Osteoblast (primary cell): ENCODE data around the gene SLC35E4. TPM values are rescaled to one million over a fixed set of nuclear protein-coding genes. Genes with fewer than 3 reads are reported as not detected.
A peak's percentile ranks its signal among the peaks of the same experiment; 100 is the strongest.

ENCODE experiments used
- DNase-seq: peaks from one replicate; pipeline ENCODE4 v3.0.0; 2011; ENCODE audit warnings: low spot score, mixed read lengths; ENCODE audit not compliant: insufficient read length; ENCODE audit errors: missing footprints
- H2AFZ ChIP-seq: 2 replicates; pipeline ENCODE4 v1.6.0; 2011; ENCODE audit warnings: mild to moderate bottlenecking, low read length
- H3K27ac ChIP-seq: 2 replicates; pipeline ENCODE4 v1.5.1; 2011; ENCODE audit warnings: mild to moderate bottlenecking, low read depth, low read length, moderate library complexity
- H3K27me3 ChIP-seq: 2 replicates; pipeline ENCODE4 v1.6.0; 2012; ENCODE audit warnings: mild to moderate bottlenecking, control low read depth, inconsistent platforms, low read length, moderate library complexity; ENCODE audit not compliant: insufficient read depth
- H3K36me3 ChIP-seq: 2 replicates; pipeline ENCODE4 v1.5.1; 2011; ENCODE audit warnings: mild to moderate bottlenecking, low read length, control low read depth, moderate library complexity; ENCODE audit not compliant: insufficient read depth
- H3K4me1 ChIP-seq: 2 replicates; pipeline ENCODE4 v1.5.1; 2011; ENCODE audit warnings: mild to moderate bottlenecking, low read length, control low read depth, moderate library complexity; ENCODE audit not compliant: insufficient read depth
- H3K4me2 ChIP-seq: 2 replicates; pipeline ENCODE4 v1.6.0; 2011; ENCODE audit warnings: mild to moderate bottlenecking, low read length; ENCODE audit not compliant: insufficient read depth
- H3K4me3 ChIP-seq: fragments of 200-600 bp; sonication (generic); 3 replicates; pipeline ENCODE4 v1.5.1; 2012; ENCODE audit warnings: mild to moderate bottlenecking, low read length, inconsistent platforms; ENCODE audit not compliant: insufficient read depth
- H3K79me2 ChIP-seq: 2 replicates; pipeline ENCODE4 v1.6.0; 2012; ENCODE audit warnings: mild to moderate bottlenecking, low read length, control low read depth, inconsistent platforms; ENCODE audit not compliant: insufficient read depth
- H3K9me3 ChIP-seq: 2 replicates; pipeline ENCODE4 v1.5.1; 2011; ENCODE audit warnings: low read depth, low read length, control low read depth
- H4K20me1 ChIP-seq: 2 replicates; pipeline ENCODE4 v1.6.0; 2012; ENCODE audit warnings: mild to moderate bottlenecking, low read length, control low read depth; ENCODE audit not compliant: insufficient read depth
- total RNA-seq: library from RNA; depleted of rRNA; stranded (reverse); fragments of >200 nt; gene quantifications from 2 replicates; pipeline ENCODE4 v1.2.3, GENCODE V29; 2012
- TF ChIP-seq, protein P1 (sequence below): IDR thresholded peaks from 2 replicates; pipeline ENCODE4 v1.5.1; 2011; ENCODE audit warnings: mild to moderate bottlenecking, low read depth, low read length, moderate library complexity; ENCODE audit errors: extremely low read depth

SLC35E4 gene
- total RNA-seq, 1 donor, result 13.0 TPM

DNA sequence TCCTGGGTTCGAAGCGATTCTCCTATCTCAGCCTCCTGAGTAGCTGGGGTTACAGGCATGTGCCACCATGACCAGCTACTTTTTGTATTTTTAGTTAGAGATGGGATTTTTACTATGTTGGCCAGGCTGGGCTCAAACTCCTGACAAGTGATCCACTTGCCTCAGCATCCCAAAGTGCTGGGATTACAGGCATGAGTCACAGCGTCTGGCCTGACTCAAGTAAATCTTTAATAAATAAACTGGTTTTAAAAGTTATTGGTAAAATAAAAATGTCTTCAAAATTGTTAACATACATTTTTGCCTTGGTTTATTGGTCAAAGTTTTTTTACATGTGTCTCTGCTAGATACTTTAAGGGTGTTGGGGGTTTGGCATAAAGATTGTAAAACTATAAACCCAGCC lies 36.6 kb upstream of the SLC35E4 start:
- TF ChIP-seq, protein P1, sequence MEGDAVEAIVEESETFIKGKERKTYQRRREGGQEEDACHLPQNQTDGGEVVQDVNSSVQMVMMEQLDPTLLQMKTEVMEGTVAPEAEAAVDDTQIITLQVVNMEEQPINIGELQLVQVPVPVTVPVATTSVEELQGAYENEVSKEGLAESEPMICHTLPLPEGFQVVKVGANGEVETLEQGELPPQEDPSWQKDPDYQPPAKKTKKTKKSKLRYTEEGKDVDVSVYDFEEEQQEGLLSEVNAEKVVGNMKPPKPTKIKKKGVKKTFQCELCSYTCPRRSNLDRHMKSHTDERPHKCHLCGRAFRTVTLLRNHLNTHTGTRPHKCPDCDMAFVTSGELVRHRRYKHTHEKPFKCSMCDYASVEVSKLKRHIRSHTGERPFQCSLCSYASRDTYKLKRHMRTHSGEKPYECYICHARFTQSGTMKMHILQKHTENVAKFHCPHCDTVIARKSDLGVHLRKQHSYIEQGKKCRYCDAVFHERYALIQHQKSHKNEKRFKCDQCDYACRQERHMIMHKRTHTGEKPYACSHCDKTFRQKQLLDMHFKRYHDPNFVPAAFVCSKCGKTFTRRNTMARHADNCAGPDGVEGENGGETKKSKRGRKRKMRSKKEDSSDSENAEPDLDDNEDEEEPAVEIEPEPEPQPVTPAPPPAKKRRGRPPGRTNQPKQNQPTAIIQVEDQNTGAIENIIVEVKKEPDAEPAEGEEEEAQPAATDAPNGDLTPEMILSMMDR, result no peak
- H3K4me2 ChIP-seq, result no peak overlapping the region
- DNase-seq, result no peak

DNA sequence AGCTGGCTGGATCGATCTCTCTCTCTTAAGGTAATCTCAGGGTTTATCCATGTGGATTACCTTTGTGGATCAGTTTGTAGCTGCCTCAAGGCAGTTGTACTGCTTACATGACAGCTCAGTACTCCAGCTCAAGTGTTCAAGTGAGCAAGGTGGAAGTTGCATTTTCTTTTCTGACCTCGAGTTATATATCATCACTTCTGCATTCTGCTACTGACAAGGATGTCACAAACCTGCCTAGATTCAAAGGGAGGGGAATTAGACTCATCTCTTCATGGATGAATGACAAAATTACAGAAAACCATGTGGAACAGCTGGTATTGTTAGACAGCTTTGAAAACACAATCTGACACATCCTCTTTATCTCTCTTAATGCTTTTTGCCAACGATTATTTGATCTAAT lies 34.7 kb upstream of the SLC35E4 start:
- Histone ChIP-seq H3K4me1 (peaks cover 6% of the 10 kb centered on the region), H3K79me2 (no peaks in the 10 kb centered on the region), H3K4me2 (no peak overlapping the region), H4K20me1 (no peaks in the 10 kb centered on the region), H3K27ac (no peak overlapping the region), H3K4me3 (no peak overlapping the region), H3K9me3 (no peaks in the 10 kb centered on the region), H3K36me3 (no peaks in the 10 kb centered on the region), H3K27me3 (no peaks in the 10 kb centered on the region), H2AFZ (no peak overlapping the region)
- TF ChIP-seq, protein P1, result no peak
- DNase-seq, result peak; percentile 5

More for the DNA sequence above, 36.6 kb upstream of the SLC35E4 start:
- H3K27me3 ChIP-seq, result peaks cover 5% of the 10 kb centered on the region
- H3K36me3 ChIP-seq, result no peaks in the 10 kb centered on the region
- no peak overlapping the region for H2AFZ ChIP-seq
- no peak overlapping the region for H3K4me3 ChIP-seq
- H3K27ac ChIP-seq, result no peak overlapping the region
- H4K20me1 ChIP-seq, result no peaks in the 10 kb centered on the region
- H3K9me3 ChIP-seq, result no peaks in the 10 kb centered on the region
- H3K4me1 ChIP-seq, result no peaks in the 10 kb centered on the region
- no peaks in the 10 kb centered on the region for H3K79me2 ChIP-seq

DNA sequence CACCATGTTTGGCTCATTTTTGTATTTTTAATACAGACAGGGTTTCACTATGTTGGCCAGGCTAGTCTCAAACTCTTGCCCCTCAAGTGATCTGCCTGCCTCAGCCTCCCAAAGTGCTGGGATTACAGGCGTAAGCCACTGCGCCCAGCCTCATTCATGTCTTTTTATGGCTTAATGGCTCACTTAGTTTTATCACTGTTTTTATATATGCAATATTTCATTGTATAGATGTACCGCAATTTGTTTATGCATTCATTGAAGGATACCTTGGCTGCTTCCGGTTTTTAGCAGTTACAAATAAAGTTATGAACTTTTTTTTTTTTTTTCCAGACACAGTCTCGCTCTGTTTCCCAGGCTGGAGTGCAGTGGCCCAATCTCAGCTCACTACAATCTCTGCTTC lies 34.1 kb upstream of the SLC35E4 start:
- Histone ChIP-seq H3K27ac (no peak overlapping the region), H3K27me3 (no peaks in the 10 kb centered on the region), H2AFZ (no peak overlapping the region), H3K79me2 (no peaks in the 10 kb centered on the region), H3K36me3 (no peaks in the 10 kb centered on the region), H3K4me3 (no peak overlapping the region), H4K20me1 (no peaks in the 10 kb centered on the region), H3K4me2 (no peak overlapping the region), H3K9me3 (no peaks in the 10 kb centered on the region), H3K4me1 (peaks cover 11% of the 10 kb centered on the region)
- DNase-seq, result no peak
- TF ChIP-seq, protein P1, result no peak

DNA sequence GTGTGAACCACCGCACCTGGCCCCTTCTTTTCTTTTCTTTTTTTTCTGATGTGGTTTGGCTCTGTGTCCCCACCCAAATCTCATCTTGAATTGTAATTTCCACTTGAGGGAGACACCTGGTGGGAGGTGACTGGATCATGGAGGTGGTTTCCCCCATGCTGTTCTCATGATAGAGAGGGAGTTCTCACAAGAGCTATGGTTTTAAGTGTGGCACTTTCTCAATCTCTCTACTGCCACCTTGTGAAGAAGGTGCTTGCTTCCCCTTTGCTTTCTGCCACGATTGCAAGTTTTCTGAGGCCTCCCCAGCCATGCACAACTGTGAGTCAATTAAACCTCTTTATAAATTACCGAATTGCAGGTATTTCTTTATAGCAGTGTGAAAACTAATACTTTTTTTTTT lies 33.5 kb upstream of the SLC35E4 start:
- H3K36me3 ChIP-seq, result no peaks in the 10 kb centered on the region
- no peaks in the 10 kb centered on the region for H4K20me1 ChIP-seq
- no peak overlapping the region for H3K27ac ChIP-seq
- H3K27me3 ChIP-seq, result no peaks in the 10 kb centered on the region
- no peak overlapping the region for H2AFZ ChIP-seq
- H3K4me3 ChIP-seq, result no peak overlapping the region
- TF ChIP-seq, protein P1, result peak; percentile 46
- no peaks in the 10 kb centered on the region for H3K9me3 ChIP-seq
- H3K4me2 ChIP-seq, result no peak overlapping the region
- peaks cover 11% of the 10 kb centered on the region for H3K4me1 ChIP-seq
- H3K79me2 ChIP-seq, result no peaks in the 10 kb centered on the region
- DNase-seq, result peak; percentile 34
